HepG2 (cell line): Measurements from ENCODE around the gene RWDD4. TPM values are rescaled to one million over a fixed set of nuclear protein-coding genes. Genes with fewer than 3 reads are reported as not detected.
"Not testable (repeated sequence)": the region's sequence is repeated elsewhere in the genome, so short reads cannot be mapped to it uniquely, and the experiment has no call there.

Experiments used
- ATAC-seq: fragments of 200-7000 bp; cut with Tn5 transposase; 3 replicates; pipeline ENCODE4 v1.9.1; 2020; ENCODE audit warnings: mild to moderate bottlenecking, moderate library complexity
- BruUV-seq: library from RNA; stranded (reverse); fragments of 400-500 nt; replicated peaks from 2 replicates; lab custom pipeline; 2021; lab: Mats Ljungman, UMichigan
- CTCF ChIA-PET: fragments of 300-600 bp; formaldehyde crosslinking; extraction: SDS; loops from one replicate; lab custom pipeline; 2021; ENCODE audit warnings: low total read pairs, inconsistent platforms, low intra/inter-chr PET ratio; lab: Yijun Ruan, JAX
- POLR2A ChIA-PET: fragments of 350-600 bp; sonication (Branson Sonifier 250); formaldehyde crosslinking; loops from one replicate; lab custom pipeline; 2020; ENCODE audit warnings: antibody characterized with exemption, inconsistent platforms; lab: Yijun Ruan, JAX
- DNase-seq: peaks from one replicate; pipeline ENCODE4 v3.0.0-alpha.2; 2015; ENCODE audit warnings: low spot score
- FAIRE-seq: peaks from 3 replicates; lab custom pipeline; 2011; peaks lifted over from hg19 to GRCh38; lab: Jason Lieb, UNC
- H2AFZ ChIP-seq: one replicate; pipeline ENCODE4 v1.6.1; 2011; ENCODE audit warnings: low read length, inconsistent platforms
- H3K27ac ChIP-seq: fragments of 300-600 bp; 3 replicates; pipeline ENCODE4 v1.8.0; 2011; ENCODE audit warnings: mixed run types, mild to moderate bottlenecking, mixed read lengths, low read length, inconsistent platforms; ENCODE audit not compliant: insufficient read depth; ENCODE audit errors: extremely low read length
- H3K27me3 ChIP-seq, 2 experiments: fragments of 200-600 bp in 1 of 2; 2 replicates in 1 of 2; 3 replicates in 1 of 2; pipeline versions ENCODE4 v1.6.0 to v1.8.0; 2011; ENCODE audit warnings: low read length in 2 of 2, mild to moderate bottlenecking in 2 of 2, moderate library complexity in 2 of 2, inconsistent platforms in 1 of 2; ENCODE audit not compliant: insufficient read depth in 2 of 2, control insufficient read depth in 1 of 2
- H3K36me3 ChIP-seq, 2 experiments: fragments of 200-600 bp in 1 of 2; replicated peaks in 1 of 2; 2 replicates in 1 of 2; 3 replicates in 1 of 2; pipeline versions ENCODE4 v1.5.1 to v1.8.0; 2011; ENCODE audit warnings: low read length in 2 of 2, inconsistent platforms in 1 of 2; ENCODE audit not compliant: insufficient read depth in 2 of 2, control insufficient read depth in 1 of 2
- H3K4me1 ChIP-seq: 2 replicates; pipeline ENCODE4 v1.5.1; 2012; ENCODE audit warnings: low read length, inconsistent platforms; ENCODE audit not compliant: insufficient read depth
- H3K4me2 ChIP-seq: 2 replicates; pipeline ENCODE4 v1.6.0; 2011; ENCODE audit warnings: low read depth, low read length, inconsistent platforms
- H3K4me3 ChIP-seq, 3 experiments: fragments of 200-600 bp in 1 of 3; sonication (generic), shearing (Covaris generic) in 1 of 3; replicated peaks in 1 of 3; 2 replicates each; pipeline ENCODE4 v1.5.1; 2011 to 2016; ENCODE audit warnings: low read length in 3 of 3, inconsistent platforms in 2 of 3, low read depth in 2 of 3, mild to moderate bottlenecking in 2 of 3, control low read depth in 1 of 3, mixed read lengths in 1 of 3; ENCODE audit not compliant: insufficient read depth in 1 of 3
- H3K79me2 ChIP-seq: one replicate; pipeline ENCODE4 v1.6.1; 2011; ENCODE audit warnings: low read length, inconsistent platforms; ENCODE audit not compliant: insufficient read depth
- H3K9ac ChIP-seq: 2 replicates; pipeline ENCODE4 v1.6.0; 2011; ENCODE audit warnings: mild to moderate bottlenecking, low read depth, low read length, inconsistent platforms; ENCODE audit not compliant: insufficient read depth
- H3K9me3 ChIP-seq: 2 replicates; pipeline ENCODE4 v1.5.1; 2012; ENCODE audit warnings: mild to moderate bottlenecking, low read length
- H4K20me1 ChIP-seq: 2 replicates; pipeline ENCODE4 v1.6.0; 2011; ENCODE audit warnings: inconsistent platforms, mild to moderate bottlenecking, low read length, moderate library complexity; ENCODE audit not compliant: insufficient read depth
- TP53 ChIP-seq: sonication (generic); formaldehyde crosslinking; conservative IDR thresholded peaks from 2 replicates; pipeline ENCODE4 v1.4.0; 2020; ENCODE audit warnings: missing genetic modification reagents
- ZBTB2 ChIP-seq: sonication (generic); formaldehyde crosslinking; IDR thresholded peaks from 2 replicates; pipeline ENCODE4 v1.8.0; 2022; ENCODE audit warnings: low read depth, missing genetic modification reagents
- ZNF670 ChIP-seq: sonication (generic); formaldehyde crosslinking; IDR thresholded peaks from 2 replicates; pipeline ENCODE4 v1.8.0; 2022; ENCODE audit warnings: mild to moderate bottlenecking, missing genetic modification reagents, borderline replicate concordance
- WGBS: methylation state at CpG from one replicate; pipeline ENCODE4 v1.1.6; 2017; ENCODE audit warnings: low lambda C conversion rate; 5-methylcytosine and 5-hydroxymethylcytosine counted together
- in situ Hi-C: cut with HindIII; loops from 2 replicates; pipeline ENCODE4 v1.10.0; 2017; ENCODE audit warnings: low pct_unique_long_range_greater_than_20kb; ENCODE audit not compliant: extremely low pct_ligation_motif_present
- intact Hi-C: fragments of 100-400 bp; cut with micrococcal nuclease; formaldehyde crosslinking; loops from one replicate; pipeline ENCODE4 v1.10.0; 2022; ENCODE audit not compliant: unreplicated experiment
- polyA plus RNA-seq, 8 experiments: library from polyadenylated mRNA; depleted of rRNA in 3 of 8; stranded (reverse) in 7 of 8; unstranded in 1 of 8; fragments of >200 nt; fragmentation: Illumina TruSeq in 4 of 8; extraction: Trizol in 4 of 8; gene quantifications; 2 replicates each; pipeline versions ENCODE4 v1.2.1 to v1.2.3, GENCODE V29; 2011 to 2016; ENCODE audit warnings: low read depth in 4 of 8, missing spikeins in 1 of 8, mixed read lengths in 1 of 8; ENCODE audit not compliant: insufficient read depth in 1 of 8
- total RNA-seq, 5 experiments: library from RNA; depleted of rRNA; stranded (reverse); fragments of >200 nt; fragmentation: Illumina TruSeq; extraction: Trizol; gene quantifications; 2 replicates each; pipeline ENCODE4 v1.2.3, GENCODE V29; 2016; ENCODE audit warnings: low read depth in 1 of 5

RWDD4 gene
- total and polyA plus RNA-seq, 2 of the 13 experiments (the other 11 are each of a cell fraction or from before 2014, with no cell fraction given): 10.2 to 25.4 TPM

DNA sequence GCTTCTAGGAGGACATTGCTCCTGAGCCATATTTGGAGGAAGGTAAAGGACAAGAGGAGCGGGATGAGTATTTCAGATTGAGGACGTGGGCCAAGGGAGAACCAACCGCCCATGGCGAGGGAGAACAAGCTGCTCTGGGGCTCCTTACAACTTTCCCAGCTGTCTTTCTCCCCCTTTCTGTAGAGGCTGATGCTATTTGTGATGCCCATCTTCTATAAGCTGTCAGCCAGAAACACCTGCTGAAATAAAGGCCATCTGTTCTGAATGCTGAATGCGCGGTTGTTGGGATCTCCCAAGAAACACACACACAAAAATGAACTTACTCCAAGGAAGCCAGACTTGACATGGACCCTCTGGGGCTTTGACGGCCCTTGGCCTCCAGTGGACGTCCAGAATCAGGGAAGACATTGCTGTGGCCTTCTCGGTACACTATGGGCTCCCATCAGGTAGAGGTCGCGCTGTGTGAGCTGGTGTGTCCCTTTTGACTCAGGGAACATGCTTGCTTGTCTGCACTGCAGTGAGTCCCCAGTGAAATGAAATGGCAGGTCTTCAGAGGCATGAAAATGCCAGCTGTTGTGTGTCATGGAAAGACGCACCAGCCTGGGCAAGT is 30.9 kb downstream of the RWDD4 start:
- no peak for FAIRE-seq
- H3K4me2 ChIP-seq: no peak overlapping the region
- in situ Hi-C loops: no loop called here
- H3K27ac ChIP-seq: no peak overlapping the region
- DNase-seq: no peak
- H3K9me3 ChIP-seq: no peaks in the 10 kb centered on the region
- CTCF ChIA-PET: no interaction called here
- intact Hi-C loops: no loop called here
- no peaks in the 10 kb centered on the region for H4K20me1 ChIP-seq
- no peaks in the 10 kb centered on the region for H3K36me3 ChIP-seq
- peaks cover 0 to 5% of the 10 kb centered on the region in 2 experiments; a peak in 2 of 5 replicates for H3K27me3 ChIP-seq
- H3K4me1 ChIP-seq: peaks cover 7% of the 10 kb centered on the region; the same call in 1 of the 2 replicates
- no peaks in the 10 kb centered on the region for H3K79me2 ChIP-seq
- H2AFZ ChIP-seq: no peak overlapping the region
- no peak overlapping the region for H3K4me3 ChIP-seq
- ATAC-seq: no peak
- WGBS: 77% methylated on average over 12 of the region's 12 CpGs
- TF ChIP-seq ZNF670 (CRISPR knock-in tag) (no peak), TP53 (CRISPR knock-in tag) (no peak), ZBTB2 (CRISPR knock-in tag) (no peak)
- POLR2A ChIA-PET: no interaction called here
- BruUV-seq: no TSS peak
- H3K9ac ChIP-seq: no peak overlapping the region

DNA sequence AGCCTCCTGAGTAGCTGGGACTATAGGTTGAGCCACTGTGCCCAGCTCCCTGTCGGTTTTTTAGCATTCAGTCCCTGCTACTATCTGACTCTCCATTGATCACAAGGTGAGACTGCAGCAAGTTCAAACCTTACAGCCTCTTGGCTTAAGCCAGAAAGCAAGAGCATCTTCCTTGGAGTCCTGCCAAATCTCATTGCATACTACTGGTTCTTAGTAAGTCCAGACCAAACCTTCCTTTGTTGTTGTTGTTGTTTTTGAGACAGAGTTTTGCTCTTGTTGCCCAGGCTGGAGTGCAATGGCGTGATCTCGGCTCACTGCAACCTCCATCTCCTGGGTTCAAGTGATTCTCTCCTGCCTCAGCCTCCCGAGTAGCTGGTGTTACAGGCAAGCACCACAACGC is 31.7 kb downstream of the RWDD4 start:
- H3K36me3 ChIP-seq, H3K27ac ChIP-seq, ATAC-seq, BruUV-seq, H3K4me1 ChIP-seq, POLR2A ChIA-PET, intact Hi-C loops, H3K79me2 ChIP-seq, CTCF ChIA-PET, H3K4me2 ChIP-seq, H4K20me1 ChIP-seq, H3K27me3 ChIP-seq, H3K9ac ChIP-seq, H3K9me3 ChIP-seq, H2AFZ ChIP-seq, in situ Hi-C loops, FAIRE-seq, DNase-seq, H3K4me3 ChIP-seq: not testable (repeated sequence)
- 58% methylated on average over 4 of the region's 5 CpGs for WGBS
